NK-92 treated with Interleukin-12 subunit alpha and Interleukin-12 subunit beta, amount 100 ng/mL, for 24 hours (cell line): ENCODE measurements around the gene XYLT1.
"Not testable (repeated sequence)": the region's sequence is repeated elsewhere in the genome, so short reads cannot be mapped to it uniquely, and the experiment has no call there.

Source experiments
- DNase-seq: peaks from one replicate; lab custom pipeline; 2025; lab: John Stamatoyannopoulos, UW

Gene XYLT1

DNA sequence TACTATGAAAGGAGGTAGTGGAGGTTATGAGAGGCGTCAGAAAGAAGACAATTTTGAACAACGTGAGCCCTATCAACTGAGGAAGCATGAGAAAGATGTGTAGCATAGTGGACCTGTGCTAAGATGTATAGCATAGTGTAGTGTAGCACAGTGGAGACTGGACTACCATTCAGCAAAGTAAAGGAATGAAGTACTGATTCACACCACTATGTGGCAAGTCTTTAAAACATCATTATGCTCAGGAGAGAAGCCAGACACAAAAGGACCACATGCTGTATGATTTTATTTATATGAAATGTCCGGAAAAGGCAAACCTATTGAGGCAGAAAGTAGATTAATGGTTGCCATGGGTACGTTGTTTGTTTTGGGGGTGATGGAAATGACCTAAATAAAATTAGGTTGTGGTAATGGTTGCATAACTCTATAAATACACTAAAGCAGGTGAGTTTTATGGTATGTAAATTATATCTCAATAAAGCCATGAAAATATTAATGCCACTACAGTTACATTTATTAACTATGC, 20.4 kb upstream of the XYLT1 start:
- no peak for DNase-seq

- no peak for DNase-seq
Measured at GRCh38 chr16:17488506-17488905, 17.7 kb upstream of the XYLT1 start.

DNA sequence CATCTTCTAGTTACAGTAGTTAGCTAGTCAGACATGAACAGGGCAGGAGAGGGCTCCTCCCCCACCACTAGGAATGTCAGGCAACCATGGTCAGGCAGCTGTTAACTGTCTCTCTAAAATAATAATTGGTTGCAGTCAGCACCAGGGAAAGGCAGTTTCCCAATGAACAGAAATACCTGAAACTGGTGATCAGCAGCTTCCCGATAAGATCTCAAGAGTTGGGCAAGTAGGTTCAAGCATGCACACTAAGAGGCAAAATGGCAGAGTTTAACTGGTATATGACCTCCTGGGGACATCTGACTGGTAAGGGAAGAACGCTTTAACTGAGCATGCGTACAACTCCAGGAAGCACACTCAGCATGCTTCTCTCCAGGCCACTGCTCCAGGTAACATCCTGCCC, 12.6 kb upstream of the XYLT1 start:
- DNase-seq = no peak

GRCh38 chr16:17482341-17482740, 11.6 kb upstream of the XYLT1 start:
- not testable (repeated sequence) for DNase-seq

GRCh38 chr16:17481736-17482135, 11.0 kb upstream of the XYLT1 start:
- DNase-seq = no peak

- DNase-seq = not testable (repeated sequence)
Measured at GRCh38 chr16:17477260-17477545, 6.4 kb upstream of the XYLT1 start.

- DNase-seq = no peak
Measured at GRCh38 chr16:17476414-17477259, 5.9 kb upstream of the XYLT1 start.

DNA sequence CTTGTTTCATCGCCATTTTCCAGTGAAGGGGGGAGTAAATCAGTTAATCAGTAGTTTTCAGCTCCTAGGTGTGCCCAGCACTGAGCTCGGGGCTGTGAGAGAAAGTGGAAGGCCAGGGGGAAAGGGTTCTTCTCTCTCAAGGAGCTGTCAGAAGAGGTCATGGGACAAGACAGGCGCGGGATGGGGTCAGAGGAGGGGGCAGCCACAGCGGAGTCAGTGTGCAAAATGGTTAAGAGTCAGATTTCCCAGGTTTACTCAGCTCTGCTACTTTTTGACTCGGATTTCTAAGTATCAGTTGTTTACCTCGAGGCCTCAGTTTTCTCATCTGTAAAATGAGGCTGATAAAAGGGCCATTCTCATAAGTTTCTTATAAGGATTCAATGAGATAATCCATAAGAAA, 4.3 kb upstream of the XYLT1 start:
- DNase-seq = no peak

- DNase-seq = no peak
Measured at GRCh38 chr16:17474572-17474971, 3.8 kb upstream of the XYLT1 start.

DNA sequence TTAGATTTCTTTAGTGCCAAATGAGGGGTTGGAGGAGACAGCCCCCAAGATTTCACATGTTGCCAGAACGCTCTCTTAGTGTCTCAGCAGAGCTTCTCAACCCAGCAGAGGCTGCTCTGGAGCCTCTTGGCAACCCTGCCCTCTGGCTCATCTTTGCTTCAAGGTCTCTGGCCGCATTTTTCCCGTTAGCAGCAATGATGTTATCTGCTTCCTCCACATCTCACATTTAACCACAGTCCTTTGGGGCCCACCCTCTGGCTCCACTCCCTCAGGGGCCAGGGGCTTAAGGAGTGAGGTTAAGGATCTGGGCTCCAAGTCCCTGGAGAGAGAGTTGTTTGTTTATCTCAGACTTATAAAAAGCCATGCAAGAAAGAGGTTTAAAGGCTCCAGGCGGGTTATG, 3.3 kb upstream of the XYLT1 start:
- peak; percentile 6 for DNase-seq

DNA sequence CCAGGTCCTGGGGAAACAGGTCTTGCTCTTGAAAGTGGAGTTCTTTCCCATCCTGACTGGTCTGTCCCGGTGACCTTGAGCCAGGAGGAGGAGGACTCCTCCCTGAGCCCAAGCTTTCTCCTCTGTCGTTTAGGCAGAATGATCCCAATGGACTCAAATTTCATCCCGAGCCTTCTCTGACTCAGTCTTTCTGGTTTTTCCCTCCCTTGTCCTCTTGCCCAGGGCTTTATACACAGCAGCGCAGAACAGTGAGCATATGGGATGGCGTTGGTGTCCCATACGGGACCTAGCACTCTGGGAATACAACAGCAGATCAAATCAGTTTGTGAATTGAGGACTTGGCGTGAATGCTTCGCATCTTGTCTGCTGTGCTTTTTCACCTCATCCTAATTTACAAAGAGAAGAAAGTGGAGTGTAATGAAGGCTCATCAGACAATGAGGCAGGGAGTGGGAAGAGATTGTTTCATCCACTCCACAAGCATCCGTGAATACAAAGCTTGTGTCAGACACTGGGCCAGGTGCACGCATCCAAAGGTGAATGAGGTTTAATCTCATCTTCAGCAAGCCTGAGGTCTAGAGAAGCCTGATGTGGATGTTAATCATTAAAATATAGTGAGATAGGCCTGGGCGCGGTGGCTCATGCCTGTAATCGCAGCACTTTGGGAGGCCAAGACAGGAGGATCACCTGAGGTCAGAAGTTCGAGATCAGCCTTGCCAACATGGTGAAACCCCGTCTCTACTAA, 1.1 kb upstream of the XYLT1 start:
- no peak for DNase-seq

GRCh38 chr16:17470182-17470907, 415 bp downstream of the XYLT1 start:
- DNase-seq = no peak

- DNase-seq = peak; percentile 18
Measured at GRCh38 chr16:17469741-17470181, 999 bp downstream of the XYLT1 start.

GRCh38 chr16:17469011-17469740, 1.6 kb downstream of the XYLT1 start:
- peak; percentile 11 for DNase-seq

- DNase-seq = peak; percentile 22
Measured at GRCh38 chr16:17468611-17469010, 2.1 kb downstream of the XYLT1 start.

DNA sequence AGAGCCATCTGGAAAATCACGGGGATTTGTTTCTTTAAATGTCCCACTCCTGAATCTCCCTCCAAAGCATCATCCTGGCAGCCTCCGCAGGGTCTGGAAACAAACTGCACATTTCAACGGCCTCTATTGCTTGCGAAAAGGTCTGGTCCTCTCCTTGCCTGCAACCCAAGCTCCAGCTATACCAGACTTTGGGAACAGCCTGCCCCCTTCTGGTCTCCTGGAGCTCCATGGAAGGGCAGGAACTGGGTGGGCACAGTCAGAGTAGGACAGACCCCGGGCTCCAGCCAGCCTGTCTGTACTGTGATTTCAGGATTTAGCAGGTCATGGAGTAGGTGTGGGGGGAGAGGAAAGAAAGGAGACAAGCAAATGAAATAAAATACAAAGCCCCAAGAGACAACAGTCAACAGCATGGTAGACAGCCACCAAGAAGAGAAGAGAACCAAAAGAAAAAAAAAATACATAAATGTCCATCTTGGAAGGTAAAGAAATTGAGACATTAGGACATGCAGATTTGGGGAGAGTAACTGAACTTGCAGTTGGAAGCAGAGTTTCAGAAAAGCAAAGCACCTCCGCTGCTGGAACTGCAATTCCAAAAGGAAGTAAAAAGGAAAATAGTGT, 2.7 kb downstream of the XYLT1 start:
- peak; percentile 39 for DNase-seq

DNA sequence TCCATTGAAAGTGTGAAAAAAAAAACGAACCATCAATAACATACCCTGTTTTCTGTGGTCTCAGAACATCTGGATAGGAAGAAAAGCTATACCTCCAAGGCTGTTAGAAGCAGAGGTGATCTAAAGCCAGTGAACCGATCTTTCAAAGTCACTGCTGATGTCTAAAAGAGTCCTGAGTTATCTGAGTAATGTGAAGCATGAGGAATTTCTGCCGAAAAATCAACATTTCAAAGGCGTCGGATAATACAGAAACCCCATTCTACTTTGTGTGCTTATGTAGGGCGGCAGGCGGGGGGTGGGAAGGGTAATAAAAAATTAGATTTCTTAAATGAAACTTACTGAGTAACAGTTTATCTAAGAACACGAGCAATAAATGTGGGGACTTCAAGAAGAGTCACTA, 3.9 kb downstream of the XYLT1 start:
- no peak for DNase-seq

- no peak for DNase-seq
Measured at GRCh38 chr16:17465460-17465859, 5.3 kb downstream of the XYLT1 start.

GRCh38 chr16:17463335-17463734, 7.4 kb downstream of the XYLT1 start:
- no peak for DNase-seq

DNA sequence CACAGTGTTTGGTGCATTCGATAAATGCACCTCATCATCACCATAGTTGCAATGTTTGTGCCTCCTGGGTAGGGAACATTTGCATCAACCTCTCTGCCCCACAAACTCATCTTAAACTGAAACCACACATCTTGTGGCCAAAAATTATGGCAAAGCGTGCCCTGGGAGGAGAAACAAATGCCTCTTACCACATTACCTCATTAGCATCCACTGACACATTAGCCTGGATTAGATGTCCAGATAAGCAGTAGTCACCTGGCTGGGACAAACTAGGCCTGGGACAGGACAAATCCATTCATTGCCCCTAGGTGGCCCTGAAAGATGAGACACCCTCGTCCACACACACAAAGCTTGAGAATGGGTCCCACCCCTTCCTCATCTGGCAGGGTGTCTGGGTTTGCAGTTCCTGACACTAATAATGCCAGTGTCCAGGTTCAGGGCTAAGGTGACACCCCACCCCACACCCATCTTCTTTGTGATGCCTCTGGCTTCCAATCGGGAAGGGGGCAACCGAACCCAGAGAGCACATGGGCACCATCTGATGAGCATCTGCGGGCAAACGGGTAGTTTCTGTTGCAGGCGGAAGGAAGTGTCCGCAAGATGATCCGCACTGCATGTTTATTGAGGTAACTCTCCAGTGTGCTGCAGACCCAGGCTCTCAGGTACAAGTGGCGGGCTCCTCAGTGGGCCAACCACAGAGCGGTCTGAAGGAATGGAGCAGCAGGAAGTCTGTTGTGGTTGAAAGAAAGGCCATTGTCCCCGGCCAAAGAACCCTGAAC, 8.6 kb downstream of the XYLT1 start:
- DNase-seq = peak; percentile 65

GRCh38 chr16:17460890-17461289, 9.9 kb downstream of the XYLT1 start:
- DNase-seq = no peak
